Sigmoid colon (tissue), 7 donors: ENCODE measurements around the gene SAMD14. TPM values are rescaled to one million over a fixed set of nuclear protein-coding genes. Genes with fewer than 3 reads are reported as not detected.
A peak's percentile ranks its signal among the peaks of the same experiment; 100 is the strongest.

Source experiments
- DNase-seq: peaks from one replicate; pipeline ENCODE4 v3.0.0-alpha.2; 2019
- H3K27ac ChIP-seq, 4 donors: fragments of 200-600 bp; sonication (generic); one replicate each; pipeline ENCODE4 v1.5.1; 2016 to 2019; ENCODE audit warnings: mild to moderate bottlenecking in 1 of 4
- H3K27me3 ChIP-seq, 3 donors: fragments of 200-600 bp; sonication (generic); one replicate each; pipeline ENCODE4 v1.5.1; 2019; ENCODE audit warnings: mild to moderate bottlenecking in 1 of 3
- H3K36me3 ChIP-seq, 4 donors: fragments of 200-600 bp; sonication (generic); one replicate each; pipeline ENCODE4 v1.5.1; 2016 to 2019
- H3K4me1 ChIP-seq, 4 donors: fragments of 200-600 bp; sonication (generic); one replicate each; pipeline ENCODE4 v1.5.1; 2017 to 2019
- H3K4me3 ChIP-seq, 4 donors: fragments of 200-600 bp; sonication (generic); one replicate each; pipeline ENCODE4 v1.5.1; 2017 to 2019; ENCODE audit warnings: mild to moderate bottlenecking in 2 of 4, moderate library complexity in 1 of 4
- H3K9me3 ChIP-seq, 4 donors: fragments of 200-600 bp in 3 of 4; sonication (generic) in 3 of 4; one replicate each; pipeline versions ENCODE4 v1.5.1 to v1.6.1; 2013 to 2019
- EP300 ChIP-seq, 4 donors: sonication (generic); formaldehyde crosslinking; IDR thresholded peaks; one replicate each; pipeline ENCODE4 v1.6.1; 2017; ENCODE audit warnings: antibody characterized with exemption in 4 of 4
- POLR2A ChIP-seq, 2 donors: fragments of 450-650 bp; IDR thresholded peaks; one replicate each; pipeline ENCODE4 v1.6.1; 2016; ENCODE audit warnings: antibody characterized with exemption in 2 of 2, mild to moderate bottlenecking in 2 of 2, moderate library complexity in 2 of 2
- POLR2AphosphoS5 ChIP-seq, 4 donors: sonication (generic); formaldehyde crosslinking; IDR thresholded peaks; one replicate each; pipeline ENCODE4 v1.6.1; 2017; ENCODE audit warnings: antibody characterized with exemption in 4 of 4
- WGBS, 2 donors: extraction: QIAGEN DNeasy Blood & Tissue Kit; methylation state at CpG; one replicate each; pipeline ENCODE4 v1.1.7; 2013; 5-methylcytosine and 5-hydroxymethylcytosine counted together
- intact Hi-C: fragments of 100-400 bp; cut with DNase I; formaldehyde crosslinking; loops from one replicate; pipeline ENCODE4 v1.15.1; 2023
- polyA plus RNA-seq, 3 donors: library from polyadenylated mRNA; stranded (reverse); fragments of 200-250 nt; gene quantifications; one replicate each; pipeline ENCODE4 v1.2.3, GENCODE V29; 2013
- total RNA-seq, 4 donors: library from RNA; depleted of rRNA; stranded (reverse); fragments of >200 nt; gene quantifications; one replicate each; pipeline ENCODE4 v1.1.0, GENCODE V29; 2016
- TF ChIP-seq, protein P1 (sequence below), 4 experiments: fragments of 450-650 bp in 3 of 4; fragments of 200-600 bp in 1 of 4; IDR thresholded peaks; one replicate each; pipeline ENCODE4 v1.5.1; 2016 to 2019; ENCODE audit warnings: antibody characterized with exemption in 4 of 4, mild to moderate bottlenecking in 3 of 4, moderate library complexity in 2 of 4
- donor health status: healthy with polysubstance abuse.
- donor health status: Bipolar disorder and iron deficiency.
- donor health status: healthy.

The SAMD14 gene
- total and polyA plus RNA-seq, 7 donors, result 0.16 to 2.5 (median 0.92) TPM

DNA sequence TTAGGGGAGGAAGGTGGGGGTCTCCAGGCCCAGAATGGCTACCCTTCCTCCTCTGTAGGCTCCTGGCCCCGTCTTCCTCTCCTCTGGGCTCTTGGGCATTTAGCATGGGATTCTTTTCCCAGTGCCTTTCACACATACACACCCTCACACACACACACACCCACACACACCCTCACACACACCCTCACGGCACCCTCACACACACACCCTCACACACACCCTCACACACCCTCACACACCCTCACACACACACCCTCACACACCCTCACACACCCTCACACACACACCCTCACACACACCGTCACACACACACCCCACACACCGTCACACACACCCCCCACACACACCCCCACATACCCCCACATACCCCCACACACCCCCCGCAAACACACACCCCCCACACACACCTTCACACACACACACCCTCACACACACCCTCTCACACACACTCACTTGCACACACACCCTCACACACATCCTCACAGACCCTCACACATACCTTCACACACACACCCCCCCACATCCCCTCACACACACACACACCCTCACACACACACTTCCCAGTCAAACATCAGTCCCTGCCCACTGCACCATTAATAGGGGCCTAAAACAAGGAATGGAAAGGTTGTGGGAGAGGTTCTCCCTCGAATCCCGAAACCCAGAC is 36.7 kb upstream of the SAMD14 start:
- H3K36me3 ChIP-seq, result peaks cover 0 to 15% (median 6%) of the 10 kb centered on the region in 4 donors
- TF ChIP-seq POLR2A (IDR thresholded peaks at IDR 0.05), result no peak
- TF ChIP-seq, protein P1, sequence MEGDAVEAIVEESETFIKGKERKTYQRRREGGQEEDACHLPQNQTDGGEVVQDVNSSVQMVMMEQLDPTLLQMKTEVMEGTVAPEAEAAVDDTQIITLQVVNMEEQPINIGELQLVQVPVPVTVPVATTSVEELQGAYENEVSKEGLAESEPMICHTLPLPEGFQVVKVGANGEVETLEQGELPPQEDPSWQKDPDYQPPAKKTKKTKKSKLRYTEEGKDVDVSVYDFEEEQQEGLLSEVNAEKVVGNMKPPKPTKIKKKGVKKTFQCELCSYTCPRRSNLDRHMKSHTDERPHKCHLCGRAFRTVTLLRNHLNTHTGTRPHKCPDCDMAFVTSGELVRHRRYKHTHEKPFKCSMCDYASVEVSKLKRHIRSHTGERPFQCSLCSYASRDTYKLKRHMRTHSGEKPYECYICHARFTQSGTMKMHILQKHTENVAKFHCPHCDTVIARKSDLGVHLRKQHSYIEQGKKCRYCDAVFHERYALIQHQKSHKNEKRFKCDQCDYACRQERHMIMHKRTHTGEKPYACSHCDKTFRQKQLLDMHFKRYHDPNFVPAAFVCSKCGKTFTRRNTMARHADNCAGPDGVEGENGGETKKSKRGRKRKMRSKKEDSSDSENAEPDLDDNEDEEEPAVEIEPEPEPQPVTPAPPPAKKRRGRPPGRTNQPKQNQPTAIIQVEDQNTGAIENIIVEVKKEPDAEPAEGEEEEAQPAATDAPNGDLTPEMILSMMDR (IDR thresholded peaks at IDR 0.05), result no peak
- no peak for TF ChIP-seq POLR2AphosphoS5 (IDR thresholded peaks at IDR 0.05)
- H3K27me3 ChIP-seq, result no peaks in the 10 kb centered on the region
- H3K27ac ChIP-seq, result peak overlapping the region; percentile 89 to 94 (median 90)
- intact Hi-C loops, result no loop called here
- 48 to 76% methylated on average over 7 of the region's 7 CpGs for WGBS, 2 donors
- no peak for DNase-seq
- no peaks in the 10 kb centered on the region for H3K9me3 ChIP-seq
- peaks cover 2 to 62% (median 50%) of the 10 kb centered on the region in 4 donors for H3K4me1 ChIP-seq
- H3K4me3 ChIP-seq, result peak overlapping the region; percentile 28 to 57 (median 50)

DNA sequence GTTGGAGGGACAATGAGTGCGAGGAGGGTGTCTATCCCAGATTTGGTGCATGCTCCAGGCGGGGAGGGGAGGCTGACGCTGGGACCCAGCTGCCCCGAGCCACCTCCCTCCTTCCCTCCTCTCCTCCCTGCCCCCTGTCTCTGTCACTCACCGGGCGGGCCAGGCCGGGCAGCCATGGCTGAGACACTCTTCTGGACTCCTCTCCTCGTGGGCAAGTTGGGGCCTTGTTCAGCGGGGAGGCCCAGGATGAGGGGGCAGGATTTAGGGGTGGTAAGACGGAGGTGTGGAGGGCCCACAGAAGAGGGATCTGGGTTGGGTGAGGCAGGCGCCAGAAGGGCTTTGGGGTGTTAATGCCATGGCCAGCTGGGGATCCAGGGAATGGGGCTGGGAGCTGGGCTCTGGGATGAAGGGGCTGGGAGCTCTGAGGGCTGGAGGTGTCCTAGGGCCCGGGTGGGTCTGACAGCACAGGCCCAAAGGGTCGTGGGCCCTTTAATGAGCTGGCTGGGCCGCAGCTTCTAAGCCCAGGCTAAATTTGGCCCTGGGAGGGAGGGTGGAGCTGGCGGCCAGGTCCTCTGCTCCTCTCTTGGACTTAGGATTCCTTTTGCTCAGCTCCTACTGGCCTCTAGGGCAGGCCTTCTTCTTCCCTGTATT is 36.0 kb upstream of the SAMD14 start, which contains the start of gene SGCA:
Gene SGCA (plus strand): TSS at position 139 of the 651 bp plus-strand sequence. CDS start 36 bp downstream, at position 175.
- intact Hi-C loops, result no loop called here
- peak within 1 kb of the TSS; percentile 89 to 94 (median 90) for H3K27ac ChIP-seq

DNA sequence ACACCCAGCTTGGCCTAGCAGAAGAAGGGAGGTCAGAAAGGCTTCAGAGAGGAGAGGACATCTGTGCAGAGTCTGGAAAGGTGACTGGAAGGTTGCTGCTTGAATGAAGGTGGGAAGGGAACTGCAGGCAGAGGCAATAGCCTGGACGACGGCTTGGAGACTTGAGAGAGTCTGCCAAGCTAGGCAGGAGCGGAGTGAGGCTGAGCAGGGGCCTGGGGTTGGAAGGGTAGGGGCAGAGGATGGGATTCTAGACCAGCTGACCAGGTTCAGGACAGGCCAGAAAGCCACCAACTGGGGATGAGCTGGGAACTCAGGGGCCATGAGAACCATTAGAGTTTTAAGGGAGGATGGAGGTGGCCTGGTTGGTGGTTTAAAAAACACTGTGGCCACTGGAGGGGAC is 35.5 kb upstream of the SAMD14 start:
- Histone ChIP-seq H3K27ac (peak overlapping the region; percentile 89 to 94 (median 90)), H3K4me1 (peaks cover 2 to 71% (median 57%) of the 10 kb centered on the region in 4 donors), H3K9me3 (no peaks in the 10 kb centered on the region), H3K36me3 (peaks cover 0 to 6% (median 2%) of the 10 kb centered on the region in 4 donors), H3K4me3 (peak overlapping the region in 3 of 4 donors; percentile 48 to 57 (median 51)), H3K27me3 (no peaks in the 10 kb centered on the region)
- no peak for DNase-seq
- TF ChIP-seq POLR2AphosphoS5 (IDR thresholded peaks at IDR 0.05), result no peak
- TF ChIP-seq, protein P1 (IDR thresholded peaks at IDR 0.05), result no peak
- TF ChIP-seq POLR2A (IDR thresholded peaks at IDR 0.05), result no peak
- no peak for TF ChIP-seq EP300 (IDR thresholded peaks at IDR 0.05)
- WGBS, 2 donors, result 88 to 91% methylated on average over 3 of the region's 3 CpGs
- intact Hi-C loops, result no loop called here

More for the DNA sequence above, 36.0 kb upstream of the SAMD14 start, which contains the start of gene SGCA:
- peak within 1 kb of the TSS; percentile 28 to 57 (median 50) for H3K4me3 ChIP-seq
- no peak for TF ChIP-seq EP300 (IDR thresholded peaks at IDR 0.05)
- TF ChIP-seq POLR2A (IDR thresholded peaks at IDR 0.05), result peak in 1 of 2 donors; percentile 50
- TF ChIP-seq, protein P1 (IDR thresholded peaks at IDR 0.05), result peak in 1 of 4 experiments; percentile 24
- peak in 3 of 4 donors; percentile 49 to 79 (median 68) for TF ChIP-seq POLR2AphosphoS5 (IDR thresholded peaks at IDR 0.05)
- peaks cover 0 to 9% (median 3%) of the 10 kb centered on the region in 4 donors for H3K36me3 ChIP-seq
- H3K4me1 ChIP-seq, result peaks cover 2 to 65% (median 52%) of the 10 kb centered on the region in 4 donors
- H3K27me3 ChIP-seq, result no peaks in the 10 kb centered on the region
- DNase-seq, result no peak
- H3K9me3 ChIP-seq, result no peaks in the 10 kb centered on the region
- 68 to 70% methylated on average over 15 of the region's 15 CpGs for WGBS, 2 donors

DNA sequence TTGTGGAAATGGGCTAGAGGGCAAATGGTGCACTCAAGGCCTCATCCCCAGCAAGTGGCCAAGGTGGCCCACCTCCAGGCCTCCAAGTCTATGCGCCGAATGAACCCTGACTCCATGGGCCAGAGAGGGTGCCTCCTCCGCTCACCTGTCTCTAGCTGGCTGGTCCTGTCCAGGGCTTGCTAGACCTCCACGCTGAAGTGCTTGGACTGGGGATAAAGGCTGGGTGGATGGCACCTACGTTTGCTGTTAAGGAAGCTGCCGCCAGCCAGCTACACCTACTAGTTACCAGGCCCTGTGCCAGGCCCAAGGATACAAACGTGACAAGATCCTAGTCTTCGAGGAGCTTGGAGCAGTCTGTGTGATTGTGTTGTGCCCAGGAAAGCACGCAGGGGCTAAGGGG is 35.1 kb upstream of the SAMD14 start:
- no peak for DNase-seq

More for the DNA sequence above, 35.1 kb upstream of the SAMD14 start:
- peak overlapping the region; percentile 89 to 94 (median 90) for H3K27ac ChIP-seq
- intact Hi-C loops, result no loop called here
- peak overlapping the region in 2 of 4 donors; percentile 51 to 57 for H3K4me3 ChIP-seq
- 87 to 91% methylated on average over 9 of the region's 9 CpGs for WGBS, 2 donors
- TF ChIP-seq POLR2AphosphoS5 (IDR thresholded peaks at IDR 0.05) (no peak), POLR2A (IDR thresholded peaks at IDR 0.05) (no peak), EP300 (IDR thresholded peaks at IDR 0.05) (no peak)
- TF ChIP-seq, protein P1 (IDR thresholded peaks at IDR 0.05), result no peak
- peaks cover 0 to 3% (median 1%) of the 10 kb centered on the region in 4 donors for H3K36me3 ChIP-seq
- peaks cover 2 to 71% (median 58%) of the 10 kb centered on the region in 4 donors for H3K4me1 ChIP-seq
- no peaks in the 10 kb centered on the region for H3K27me3 ChIP-seq
- no peaks in the 10 kb centered on the region for H3K9me3 ChIP-seq
